OCI-LY1 (cell line): ENCODE data around the gene SPATA20.

Experiments used
- H2AFZ ChIP-seq: fragments of 200-600 bp; sonication (generic), shearing (Covaris generic); 2 replicates; pipeline ENCODE4 v1.6.0; 2014; ENCODE audit warnings: antibody characterized with exemption, mild to moderate bottlenecking, low read length
- H3F3A ChIP-seq: fragments of 200-600 bp; sonication (generic), shearing (Covaris generic); 2 replicates; pipeline ENCODE4 v1.6.0; 2014; ENCODE audit warnings: mild to moderate bottlenecking, antibody characterized with exemption, low read length, moderate library complexity; ENCODE audit not compliant: insufficient read depth
- H3K27ac ChIP-seq: fragments of 200-600 bp; sonication (generic); 2 replicates; pipeline ENCODE4 v1.5.1; 2014; ENCODE audit warnings: low read length, mixed run types, mild to moderate bottlenecking, low read depth; ENCODE audit not compliant: poor library complexity, severe bottlenecking
- H3K27me3 ChIP-seq: fragments of 200-600 bp; sonication (generic); 2 replicates; pipeline ENCODE4 v1.6.0; 2014; ENCODE audit warnings: antibody characterized with exemption, mild to moderate bottlenecking, low read length, moderate library complexity; ENCODE audit not compliant: insufficient read depth
- H3K36me3 ChIP-seq: fragments of 200-600 bp; sonication (generic); 2 replicates; pipeline ENCODE4 v1.6.1; 2014; ENCODE audit warnings: mild to moderate bottlenecking, antibody characterized with exemption, low read length, moderate library complexity, mixed read lengths; ENCODE audit not compliant: insufficient read depth
- H3K4me1 ChIP-seq: fragments of 200-600 bp; sonication (generic); 2 replicates; pipeline ENCODE4 v1.5.1; 2014; ENCODE audit warnings: mild to moderate bottlenecking, low read length, moderate library complexity; ENCODE audit not compliant: insufficient read depth, severe bottlenecking
- H3K4me2 ChIP-seq: fragments of 200-600 bp; sonication (generic), shearing (Covaris generic); 2 replicates; pipeline ENCODE4 v1.6.1; 2014; ENCODE audit warnings: low read length
- H3K4me3 ChIP-seq: fragments of 200-600 bp; sonication (generic); 2 replicates; pipeline ENCODE4 v1.5.1; 2014; ENCODE audit warnings: low read length, low read depth, mild to moderate bottlenecking, mixed read lengths; ENCODE audit not compliant: poor library complexity, severe bottlenecking
- H3K79me2 ChIP-seq: fragments of 200-600 bp; shearing (Covaris generic); 2 replicates; pipeline ENCODE4 v1.6.1; 2016; ENCODE audit warnings: mixed run types, low read length, mixed read lengths; ENCODE audit not compliant: insufficient read depth
- H3K9ac ChIP-seq: fragments of 200-600 bp; sonication (generic), shearing (Covaris generic); 2 replicates; pipeline ENCODE4 v1.6.1; 2014; ENCODE audit warnings: mild to moderate bottlenecking, low read length, mixed read lengths
- H3K9me2 ChIP-seq: fragments of 200-600 bp; sonication (generic), shearing (Covaris generic); 2 replicates; pipeline ENCODE4 v1.6.1; 2014; ENCODE audit warnings: low read depth, mild to moderate bottlenecking, low read length, mixed read lengths
- H3K9me3 ChIP-seq: fragments of 200-600 bp; shearing (Covaris generic); 2 replicates; pipeline ENCODE4 v1.6.1; 2014; ENCODE audit warnings: low read length, mixed read lengths
- H4K20me1 ChIP-seq: fragments of 200-600 bp; sonication (generic), shearing (Covaris generic); 2 replicates; pipeline ENCODE4 v1.6.0; 2016; ENCODE audit warnings: mild to moderate bottlenecking, low read length; ENCODE audit not compliant: insufficient read depth
- EZH2 ChIP-seq: fragments of 200-600 bp; sonication (generic), shearing (Covaris generic); IDR thresholded peaks from 2 replicates; pipeline ENCODE4 v1.8.0; 2017; ENCODE audit warnings: borderline replicate concordance, mixed run types, mild to moderate bottlenecking, antibody characterized with exemption, low read length, moderate library complexity, mixed read lengths
- TF ChIP-seq, protein P1 (sequence below): fragments of 200-600 bp; sonication (generic), shearing (Covaris generic); IDR thresholded peaks from 2 replicates; pipeline ENCODE4 v1.5.1; 2017; ENCODE audit warnings: mild to moderate bottlenecking, antibody characterized with exemption, low read length, moderate library complexity, mixed read lengths

The SPATA20 gene

GRCh38 chr17:50550661-50551432 lies 3.9 kb downstream of the SPATA20 start:
- no peaks in the 10 kb centered on the region for H3K9me3 ChIP-seq
- H3F3A ChIP-seq = no peaks in the 10 kb centered on the region
- no peak overlapping the region for H3K4me3 ChIP-seq
- no peaks in the 10 kb centered on the region; the same call in 1 of the 2 replicates for H3K27me3 ChIP-seq
- no peaks in the 10 kb centered on the region for H4K20me1 ChIP-seq
- H3K4me1 ChIP-seq = peaks cover 6% of the 10 kb centered on the region
- H2AFZ ChIP-seq = no peak overlapping the region
- H3K4me2 ChIP-seq = no peak overlapping the region
- no peaks in the 10 kb centered on the region for H3K9me2 ChIP-seq
- no peaks in the 10 kb centered on the region for H3K36me3 ChIP-seq
- H3K79me2 ChIP-seq = no peaks in the 10 kb centered on the region
- H3K9ac ChIP-seq = no peak overlapping the region
- H3K27ac ChIP-seq = no peak overlapping the region
- no peak for TF ChIP-seq EZH2
- TF ChIP-seq, protein P1, sequence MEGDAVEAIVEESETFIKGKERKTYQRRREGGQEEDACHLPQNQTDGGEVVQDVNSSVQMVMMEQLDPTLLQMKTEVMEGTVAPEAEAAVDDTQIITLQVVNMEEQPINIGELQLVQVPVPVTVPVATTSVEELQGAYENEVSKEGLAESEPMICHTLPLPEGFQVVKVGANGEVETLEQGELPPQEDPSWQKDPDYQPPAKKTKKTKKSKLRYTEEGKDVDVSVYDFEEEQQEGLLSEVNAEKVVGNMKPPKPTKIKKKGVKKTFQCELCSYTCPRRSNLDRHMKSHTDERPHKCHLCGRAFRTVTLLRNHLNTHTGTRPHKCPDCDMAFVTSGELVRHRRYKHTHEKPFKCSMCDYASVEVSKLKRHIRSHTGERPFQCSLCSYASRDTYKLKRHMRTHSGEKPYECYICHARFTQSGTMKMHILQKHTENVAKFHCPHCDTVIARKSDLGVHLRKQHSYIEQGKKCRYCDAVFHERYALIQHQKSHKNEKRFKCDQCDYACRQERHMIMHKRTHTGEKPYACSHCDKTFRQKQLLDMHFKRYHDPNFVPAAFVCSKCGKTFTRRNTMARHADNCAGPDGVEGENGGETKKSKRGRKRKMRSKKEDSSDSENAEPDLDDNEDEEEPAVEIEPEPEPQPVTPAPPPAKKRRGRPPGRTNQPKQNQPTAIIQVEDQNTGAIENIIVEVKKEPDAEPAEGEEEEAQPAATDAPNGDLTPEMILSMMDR = peak; percentile 64

DNA sequence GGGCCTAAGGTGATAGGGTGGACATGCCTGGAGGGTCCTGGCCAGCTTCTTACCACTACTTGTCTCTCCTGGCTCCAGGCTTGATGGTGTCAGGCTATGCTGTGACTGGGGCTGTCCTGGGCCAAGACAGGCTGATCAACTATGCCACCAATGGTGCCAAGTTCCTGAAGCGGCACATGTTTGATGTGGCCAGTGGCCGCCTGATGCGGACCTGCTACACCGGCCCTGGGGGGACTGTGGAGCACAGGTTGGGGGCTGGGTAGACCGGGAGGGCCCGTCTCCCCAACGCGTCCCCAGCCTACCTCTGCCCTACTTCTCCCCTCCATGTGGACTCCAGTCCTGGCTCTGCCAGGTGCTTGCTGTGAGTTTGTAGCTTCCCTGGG lies 4.5 kb downstream of the SPATA20 start:
- Histone ChIP-seq H4K20me1 (no peaks in the 10 kb centered on the region), H3K4me2 (no peak overlapping the region), H3K27me3 (no peaks in the 10 kb centered on the region; the same call in 1 of the 2 replicates), H2AFZ (no peak overlapping the region), H3K79me2 (no peaks in the 10 kb centered on the region), H3K27ac (no peak overlapping the region), H3F3A (no peaks in the 10 kb centered on the region), H3K9ac (no peak overlapping the region), H3K36me3 (no peaks in the 10 kb centered on the region), H3K4me1 (peaks cover 6% of the 10 kb centered on the region), H3K4me3 (no peak overlapping the region), H3K9me3 (no peaks in the 10 kb centered on the region), H3K9me2 (no peaks in the 10 kb centered on the region)
- TF ChIP-seq, protein P1 = no peak
- no peak for TF ChIP-seq EZH2

- Histone ChIP-seq H3K4me2 (no peak overlapping the region), H3K9me3 (no peaks in the 10 kb centered on the region), H3K4me1 (peaks cover 6% of the 10 kb centered on the region), H3K79me2 (no peaks in the 10 kb centered on the region), H3K9me2 (no peaks in the 10 kb centered on the region), H3F3A (no peaks in the 10 kb centered on the region), H3K4me3 (no peak overlapping the region), H3K27ac (no peak overlapping the region), H2AFZ (no peak overlapping the region), H3K27me3 (no peaks in the 10 kb centered on the region; the same call in 1 of the 2 replicates), H3K36me3 (no peaks in the 10 kb centered on the region), H4K20me1 (no peaks in the 10 kb centered on the region), H3K9ac (no peak overlapping the region)
- TF ChIP-seq, protein P1 = no peak
- no peak for TF ChIP-seq EZH2
These were observed 4.9 kb downstream of the SPATA20 start for GRCh38 chr17:50551884-50552283.
